GM19452 (cell line): ENCODE data around the gene ALDH8A1.

Experiments
- ATAC-seq: cut with Tn5 transposase; IDR thresholded peaks from one replicate; pipeline ENCODE4 v1.9.1; 2021; ENCODE audit not compliant: unreplicated experiment

ALDH8A1 gene

DNA sequence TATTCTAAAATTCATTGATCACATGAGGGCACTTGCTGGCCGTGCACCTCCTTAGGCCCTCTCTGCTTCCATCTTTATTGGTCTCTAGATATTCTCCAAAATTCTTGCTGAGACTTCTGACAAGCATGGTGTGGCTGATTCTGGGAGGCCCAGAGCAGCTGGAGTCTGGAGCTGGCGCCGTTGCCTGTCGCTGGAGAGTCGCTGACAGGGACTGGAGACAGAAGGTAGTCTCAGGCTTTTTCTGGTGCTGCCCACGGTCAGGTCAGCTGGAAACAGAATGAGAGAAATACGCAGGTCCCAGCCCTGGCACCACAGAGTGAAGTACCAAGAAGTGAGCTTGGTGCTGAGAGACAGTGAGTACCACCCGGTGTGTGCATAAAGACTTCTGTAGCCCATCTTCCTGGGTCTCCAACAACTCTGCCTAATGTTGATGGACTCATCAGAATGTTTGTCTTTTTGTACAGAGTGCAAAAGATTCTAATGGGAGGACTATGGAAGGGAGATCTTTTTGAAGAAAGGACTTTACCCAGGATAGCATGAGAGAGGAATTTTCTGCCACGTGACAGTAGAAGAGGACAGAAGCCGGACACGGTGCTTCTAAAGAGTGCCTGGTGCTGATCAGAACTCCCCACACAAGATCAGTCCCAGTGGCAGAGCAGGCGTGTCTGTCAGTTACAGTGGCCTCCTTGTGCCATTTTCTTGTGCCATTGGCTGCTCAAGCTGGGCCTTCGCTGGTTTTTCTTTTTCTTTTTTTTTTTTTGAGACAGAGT lies 1.8 kb upstream of the ALDH8A1 start:
- no peak for ATAC-seq

DNA sequence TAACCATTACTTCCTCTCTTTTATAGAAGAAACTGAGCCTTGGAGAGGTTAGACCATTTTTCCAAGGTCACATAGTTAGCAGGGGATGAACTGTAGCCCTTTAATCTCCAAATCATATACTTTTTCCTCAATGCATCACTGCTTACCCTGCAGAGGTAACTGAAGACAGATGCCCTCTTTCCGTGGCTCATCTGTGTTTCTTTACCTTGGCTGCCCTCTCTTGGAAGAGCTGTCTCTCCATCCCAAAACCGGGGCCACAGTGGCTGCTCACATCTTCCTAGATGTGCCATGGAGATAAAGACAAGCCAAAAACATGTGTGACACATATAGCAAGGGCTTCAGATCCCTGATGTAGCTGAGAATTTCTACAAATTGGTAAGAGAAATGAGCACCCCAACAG lies 581 bp upstream of the ALDH8A1 start:
- no peak for ATAC-seq

DNA sequence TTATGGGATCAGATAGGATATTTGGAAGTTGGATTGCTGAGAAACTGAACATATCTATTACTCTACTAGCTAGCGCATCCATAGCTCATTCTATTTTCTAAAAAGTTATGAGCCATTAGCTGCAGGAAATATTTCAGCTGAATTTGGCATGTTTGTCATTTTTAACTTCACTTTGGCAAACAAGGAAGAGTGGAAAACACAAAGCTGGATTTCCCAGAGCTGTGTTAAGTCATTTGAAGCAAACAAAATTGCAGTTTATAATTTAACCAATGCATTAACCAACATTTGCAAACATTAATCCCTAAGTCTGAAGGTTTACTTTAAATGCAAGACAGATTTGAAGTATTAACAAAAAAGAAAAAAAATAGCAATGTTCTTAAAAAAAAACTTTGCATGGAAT lies 1.2 kb downstream of the ALDH8A1 start:
- ATAC-seq, result no peak

DNA sequence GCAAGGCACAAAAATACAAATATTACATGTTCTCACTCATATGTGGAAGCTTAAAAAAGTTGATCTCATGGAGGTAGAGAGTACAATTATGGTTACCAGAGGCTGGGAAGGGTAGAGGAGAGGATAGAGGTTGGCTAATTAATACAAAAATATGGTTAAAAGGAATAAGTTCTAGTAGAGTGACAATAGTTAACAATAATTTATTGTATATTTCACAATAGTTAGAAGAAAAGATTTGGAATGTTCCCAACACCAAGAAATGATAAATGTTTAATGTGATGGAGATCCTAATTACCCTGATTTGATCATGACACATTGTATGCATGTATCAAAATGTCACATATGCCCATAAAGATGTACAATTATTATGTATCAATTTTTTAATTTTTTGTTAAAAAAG lies 1.8 kb downstream of the ALDH8A1 start:
- ATAC-seq, result no peak

DNA sequence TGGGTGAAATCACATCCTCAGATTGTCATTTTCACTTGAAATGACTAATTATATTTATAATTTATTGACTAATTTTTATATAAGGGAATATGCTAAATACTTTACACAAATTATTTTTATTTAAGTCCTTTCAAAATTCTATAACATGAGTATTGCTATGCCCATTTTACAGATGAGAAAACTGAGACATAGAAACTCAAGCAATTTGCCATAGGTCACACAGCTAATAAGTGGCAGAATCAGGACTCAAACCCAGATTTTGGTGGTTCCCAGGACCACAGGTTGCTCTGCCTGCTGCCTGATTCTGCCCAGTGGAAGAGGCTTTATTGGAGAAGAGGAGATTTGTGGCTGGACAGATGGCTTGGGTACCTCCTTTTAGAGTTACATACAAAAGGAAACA lies 4.9 kb downstream of the ALDH8A1 start:
- ATAC-seq, result no peak

DNA sequence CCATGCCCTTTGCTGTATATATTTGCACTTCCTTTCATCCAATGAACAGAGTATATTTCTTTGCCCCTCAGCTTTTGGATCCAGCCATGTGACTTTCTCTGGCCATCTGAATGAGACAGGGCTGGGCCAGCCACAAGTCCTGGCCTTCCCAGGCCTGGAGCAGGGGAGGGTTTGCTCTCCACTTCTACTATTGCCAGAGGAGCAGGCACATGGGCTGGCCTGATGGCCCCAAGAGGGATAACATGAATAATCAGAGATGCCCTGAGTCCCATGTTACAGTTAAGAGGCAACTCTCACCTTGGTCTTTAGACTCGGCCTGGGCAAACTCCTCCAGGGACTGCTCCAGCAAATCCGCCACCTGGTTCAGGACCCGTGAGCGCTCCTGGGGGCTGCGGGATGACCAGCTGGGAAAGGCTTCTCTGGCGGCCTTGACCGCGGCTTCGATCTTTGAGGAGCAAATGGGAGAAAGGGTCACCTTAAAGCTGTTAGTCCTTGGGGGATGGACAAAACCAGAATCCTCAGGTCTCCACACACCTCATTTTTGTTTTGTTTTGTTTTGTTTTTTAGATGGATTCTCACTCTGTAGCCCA lies 6.3 kb downstream of the ALDH8A1 start:
- no peak for ATAC-seq

DNA sequence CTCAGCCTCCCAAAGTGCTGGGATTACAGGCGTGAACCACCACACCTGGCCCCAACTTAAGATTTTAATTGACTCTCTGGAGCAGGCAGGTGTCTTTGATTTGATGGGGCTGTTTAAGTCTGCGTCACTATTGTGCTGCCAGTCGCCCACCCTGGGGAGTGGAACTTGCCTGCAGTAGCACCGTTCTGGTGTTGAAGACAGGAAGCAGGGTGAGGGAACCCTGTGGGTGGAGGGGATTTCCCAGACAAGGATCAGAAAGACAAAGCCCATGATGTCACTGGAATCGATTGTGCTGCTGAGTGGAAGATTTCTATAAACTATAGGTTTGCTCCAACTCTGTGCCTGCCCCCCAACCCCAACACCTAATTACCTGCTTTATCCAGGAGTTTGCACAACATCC lies 11.0 kb downstream of the ALDH8A1 start:
- no peak for ATAC-seq

DNA sequence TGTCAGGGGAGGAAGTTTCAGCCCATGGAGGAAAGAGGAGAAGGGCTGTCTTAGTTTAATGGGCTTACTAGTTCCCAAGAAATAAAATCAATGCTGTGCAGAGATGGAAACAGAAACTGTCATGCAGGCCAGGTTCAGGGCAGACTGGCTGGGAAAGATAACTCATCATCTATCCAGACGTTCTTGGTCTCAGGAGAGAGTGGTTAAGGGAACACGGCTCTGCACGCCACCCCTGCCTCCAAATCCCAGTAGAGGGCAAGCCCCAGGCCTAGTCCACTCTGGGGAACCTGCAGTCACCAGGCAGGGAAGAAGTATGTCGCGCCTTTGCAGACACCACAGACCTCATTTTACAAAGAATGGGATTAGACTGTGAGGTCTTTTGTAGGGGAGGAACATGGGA lies 12.5 kb downstream of the ALDH8A1 start:
- ATAC-seq, result no peak

DNA sequence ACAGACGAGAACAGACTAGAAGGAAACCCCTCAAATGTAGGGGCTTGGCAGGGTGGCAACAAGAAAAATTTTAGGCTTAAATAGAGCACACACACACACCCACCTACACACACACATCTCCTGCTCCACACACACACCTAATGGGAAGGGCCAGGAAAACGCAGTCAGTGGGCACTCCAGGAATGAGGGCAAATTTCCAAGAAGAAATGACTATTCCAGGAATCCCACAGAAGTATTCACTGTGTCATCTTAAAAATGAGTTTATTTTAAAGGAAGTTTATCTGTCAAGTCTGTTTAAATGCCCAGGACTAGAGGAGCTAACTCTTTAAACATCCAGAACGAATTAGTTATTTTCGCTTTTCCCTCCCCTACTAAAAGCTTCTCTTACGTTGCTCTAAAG lies 13.0 kb downstream of the ALDH8A1 start:
- ATAC-seq, result no peak

DNA sequence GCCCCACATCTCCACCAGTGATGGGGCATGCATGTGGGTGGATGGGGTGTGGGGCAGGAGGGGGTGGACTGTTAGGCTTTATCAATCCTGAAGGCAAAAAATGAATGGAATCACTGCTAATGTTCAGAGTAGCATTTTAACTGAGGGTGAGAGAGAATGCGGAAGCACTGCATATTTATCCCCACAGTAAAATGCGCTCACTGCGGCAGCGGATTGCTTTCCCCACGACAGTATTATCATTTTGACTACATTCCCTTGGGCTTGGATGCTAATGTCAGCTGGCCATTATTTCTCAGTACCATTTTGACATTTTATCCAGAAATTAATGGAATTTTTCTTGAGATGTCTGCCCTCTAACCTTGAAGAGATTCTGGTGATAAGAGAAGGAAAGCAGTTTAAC lies 13.4 kb downstream of the ALDH8A1 start:
- no peak for ATAC-seq

DNA sequence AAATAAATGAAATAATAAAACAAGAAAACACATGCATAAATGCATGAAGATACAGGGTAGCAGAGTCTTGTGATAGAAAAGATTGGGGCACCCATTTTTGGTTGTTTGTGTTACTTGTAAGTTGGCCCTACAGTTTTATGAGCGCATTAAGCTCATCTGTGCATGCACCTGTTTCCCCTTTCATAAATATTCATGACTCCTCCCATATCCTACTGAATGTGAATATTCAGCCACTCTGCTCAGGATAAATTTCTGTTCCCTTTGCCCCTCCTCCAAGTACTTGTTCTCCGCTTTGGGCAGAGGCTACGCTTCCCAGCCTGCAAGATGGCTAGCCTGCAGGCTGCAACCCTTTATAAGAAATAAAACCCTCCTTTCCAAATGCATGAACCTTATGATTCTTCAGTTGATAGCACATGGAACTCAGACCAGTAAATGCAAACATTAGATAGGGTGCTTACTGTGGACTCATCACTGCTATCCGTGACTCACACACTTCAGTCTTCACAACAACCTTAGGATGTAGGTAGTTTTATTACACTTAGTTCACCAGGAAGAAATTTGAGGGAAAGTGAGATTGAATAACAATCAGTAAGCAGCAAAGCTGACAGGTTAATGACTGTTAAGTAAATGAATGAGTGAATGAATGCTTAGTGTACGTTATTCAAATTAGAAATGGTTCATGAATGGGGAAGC lies 15.0 kb downstream of the ALDH8A1 start:
- no peak for ATAC-seq

DNA sequence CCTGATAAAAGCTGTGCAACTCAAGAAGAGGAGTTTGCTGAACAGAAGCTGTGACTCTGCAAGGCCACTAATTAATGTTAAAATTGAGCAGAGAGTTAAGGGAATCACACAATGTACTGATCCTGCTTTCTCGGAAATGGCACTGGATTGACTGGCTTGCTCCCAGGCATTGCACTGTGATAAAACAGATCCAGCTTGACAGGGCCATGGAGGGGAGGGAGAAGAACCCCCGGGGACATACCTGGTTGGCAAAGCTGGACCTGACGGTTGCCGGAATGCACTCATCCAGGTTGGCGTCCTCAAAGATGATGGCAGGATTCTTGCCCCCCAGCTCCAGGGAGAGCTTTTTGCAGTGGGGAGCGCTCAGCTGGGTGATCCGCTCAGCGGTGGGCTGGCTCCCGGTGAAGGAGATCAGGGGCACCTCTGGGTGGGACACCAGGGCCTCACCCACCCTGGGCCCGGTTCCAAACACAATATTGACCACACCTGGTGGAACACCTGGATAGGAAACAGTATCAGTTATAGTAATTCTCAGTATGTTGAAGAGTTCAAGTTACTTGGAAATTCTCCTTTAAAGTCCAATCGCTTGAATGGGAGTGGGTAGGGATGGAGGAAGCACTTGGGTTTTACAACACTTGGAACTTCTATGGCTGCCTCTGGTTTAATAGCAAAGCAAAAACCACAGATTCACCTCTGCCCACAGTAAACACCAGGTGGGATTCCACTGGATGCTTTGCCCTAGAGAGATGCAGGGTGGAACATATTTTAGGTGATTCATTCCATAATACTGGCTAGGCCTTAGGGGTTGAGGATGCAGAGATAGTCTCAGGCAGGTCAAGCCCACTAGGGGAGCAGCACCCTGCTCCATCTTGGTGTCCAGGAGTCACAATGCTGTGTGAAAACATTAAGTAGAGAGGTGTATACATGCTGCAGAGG lies 17.1 kb downstream of the ALDH8A1 start:
- no peak for ATAC-seq

DNA sequence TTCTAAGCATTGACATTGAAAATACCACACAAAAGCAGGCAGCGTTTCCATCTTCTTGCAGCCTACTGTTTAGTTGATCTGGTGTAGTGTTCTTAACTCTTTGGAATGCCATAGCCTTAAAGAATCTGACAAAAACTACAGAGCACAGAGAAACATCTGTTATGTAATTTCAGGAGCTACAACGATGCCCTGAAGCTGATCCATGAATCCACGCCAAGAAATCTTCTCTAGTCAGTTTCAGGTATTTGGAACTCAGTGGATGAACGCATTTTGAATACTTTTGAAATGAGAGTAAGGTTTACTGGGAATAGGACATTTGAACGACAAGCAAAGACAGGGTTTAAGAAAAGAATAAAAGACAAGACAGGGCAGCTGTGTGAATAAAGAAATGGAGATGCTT lies 17.8 kb downstream of the ALDH8A1 start:
- no peak for ATAC-seq

DNA sequence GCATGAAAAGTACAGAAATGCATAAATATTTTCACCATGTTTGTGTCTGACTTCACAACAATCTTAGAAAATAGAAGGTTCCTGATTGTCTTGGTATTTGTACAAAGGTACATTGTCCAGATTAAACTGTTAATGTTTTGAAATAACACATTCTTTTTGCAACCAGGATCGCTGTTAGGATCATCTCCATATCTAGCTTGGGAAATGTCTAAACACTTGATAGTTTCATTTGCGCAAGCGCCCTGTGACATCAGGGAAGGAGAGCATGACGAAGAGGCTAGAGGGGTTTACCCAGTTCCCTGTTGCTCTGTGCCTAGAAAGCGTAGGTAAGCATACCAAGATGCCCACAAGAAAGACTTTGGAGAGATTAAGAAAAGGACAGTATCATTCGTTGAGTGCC lies 19.4 kb downstream of the ALDH8A1 start:
- no peak for ATAC-seq

DNA sequence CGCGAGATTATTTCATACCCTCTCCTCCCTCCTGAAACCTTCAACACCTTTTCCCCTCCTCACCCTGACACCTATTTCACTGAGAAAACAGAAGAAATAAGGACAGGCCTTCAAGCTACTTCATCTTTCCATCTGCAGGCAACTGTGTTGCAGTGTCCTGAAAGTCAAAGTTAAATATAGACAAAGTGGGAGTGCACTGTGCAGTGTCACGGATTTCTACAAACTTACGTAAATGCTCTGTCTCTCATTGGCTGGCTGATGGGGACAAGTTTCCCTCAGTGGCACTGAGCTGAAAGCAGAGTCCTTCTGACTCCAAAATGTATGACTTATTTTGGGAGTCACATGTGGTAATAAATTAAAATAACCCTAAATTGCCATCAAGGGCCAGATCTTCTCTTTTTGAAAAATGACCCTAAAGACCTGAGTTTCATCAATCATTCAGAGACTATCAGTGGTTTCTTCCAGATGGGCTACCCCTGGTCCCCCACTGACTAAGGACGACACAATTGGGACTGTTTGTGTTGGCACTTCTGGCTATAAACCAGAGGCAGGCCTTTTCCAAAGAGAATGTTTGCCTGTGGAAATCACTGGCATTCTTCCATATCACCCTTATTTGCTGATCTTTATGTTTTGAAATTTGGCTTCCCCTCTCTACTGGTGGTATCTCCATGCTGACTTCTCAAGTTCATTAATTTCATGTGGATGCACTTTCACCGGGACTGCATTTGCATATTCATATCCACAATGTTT lies 21.6 kb downstream of the ALDH8A1 start:
- no peak for ATAC-seq

DNA sequence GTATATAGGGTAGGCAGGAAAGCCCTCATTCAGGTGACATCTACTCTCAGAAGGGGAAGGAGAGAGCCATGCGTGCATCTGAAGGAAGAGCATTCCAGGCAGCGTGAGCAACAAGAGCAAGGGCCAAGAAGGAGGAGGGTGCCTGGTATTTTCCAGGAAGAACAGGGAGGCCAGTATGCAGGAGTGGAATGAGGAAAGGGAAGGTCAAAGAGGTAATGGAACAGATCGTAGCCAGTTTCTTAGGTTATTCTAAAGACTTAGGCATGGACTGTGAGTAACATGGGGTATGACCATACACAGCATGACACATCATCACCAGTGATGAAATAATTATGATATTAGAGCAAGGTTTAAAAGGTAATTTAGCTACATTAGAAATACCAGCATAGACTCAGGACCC lies 24.1 kb downstream of the ALDH8A1 start:
- no peak for ATAC-seq

DNA sequence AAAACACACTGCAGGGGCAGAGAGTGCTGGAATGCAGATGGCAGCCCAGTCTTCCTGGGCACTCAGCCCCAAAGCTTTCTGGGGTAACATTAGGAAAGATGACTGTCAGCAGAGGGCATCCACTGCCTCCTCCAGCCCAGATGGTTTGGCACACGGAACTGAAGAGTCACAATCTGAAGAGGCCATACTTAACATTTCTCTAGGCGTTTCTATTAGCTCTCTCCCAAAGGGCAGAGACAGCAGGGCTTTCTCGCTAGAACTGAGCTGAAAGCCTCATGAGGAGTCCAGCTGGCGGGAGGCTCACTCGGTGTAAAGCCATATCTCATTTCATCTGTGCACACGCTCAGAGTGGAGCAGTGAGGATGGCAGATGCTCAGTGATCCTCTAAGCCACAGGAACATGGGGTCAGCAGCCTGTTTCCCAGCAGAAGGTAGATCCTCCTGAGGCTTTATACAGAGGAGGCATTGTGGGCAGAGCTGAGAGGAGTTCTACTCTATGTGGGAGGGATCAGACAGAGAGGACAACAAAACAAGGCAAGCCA lies 28.1 kb downstream of the ALDH8A1 start:
- no peak for ATAC-seq

DNA sequence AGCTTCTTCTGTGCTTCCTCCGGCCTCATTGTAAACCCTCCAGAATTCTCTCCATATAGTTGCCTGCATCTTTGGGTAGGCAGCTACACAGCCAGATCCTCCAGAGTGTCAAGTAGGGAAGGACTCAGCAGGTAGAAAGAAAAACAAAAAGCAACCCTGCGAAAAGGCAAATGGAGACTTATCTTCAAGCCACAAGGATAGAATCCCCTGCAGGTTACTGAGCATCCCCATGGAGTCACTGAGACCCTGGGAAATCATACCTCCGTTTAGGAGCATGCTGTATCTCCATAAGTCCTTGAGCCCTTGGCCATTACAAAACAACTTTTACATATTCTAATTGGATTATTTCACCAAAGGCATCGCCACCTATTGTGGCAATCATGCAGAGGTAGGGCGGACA lies 28.6 kb downstream of the ALDH8A1 start:
- ATAC-seq, result no peak

DNA sequence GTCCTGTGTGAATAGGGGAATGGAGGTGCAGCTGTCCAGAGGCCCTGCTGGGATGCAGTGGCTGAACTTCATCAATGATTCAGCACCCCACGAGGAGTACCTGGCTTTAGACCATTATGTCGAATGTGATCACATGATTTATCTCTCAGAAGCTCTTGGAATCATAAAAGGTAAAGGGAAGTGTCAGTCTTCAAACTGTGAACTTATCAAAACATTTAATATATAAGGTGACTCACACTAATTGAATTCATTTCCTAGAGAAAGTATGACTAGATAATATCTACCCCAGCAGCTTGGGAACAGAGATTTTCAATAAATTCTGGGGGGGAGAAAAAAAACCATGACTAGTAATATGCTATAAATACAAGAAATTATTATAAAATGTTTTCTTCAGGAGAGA lies 29.5 kb downstream of the ALDH8A1 start:
- no peak for ATAC-seq

DNA sequence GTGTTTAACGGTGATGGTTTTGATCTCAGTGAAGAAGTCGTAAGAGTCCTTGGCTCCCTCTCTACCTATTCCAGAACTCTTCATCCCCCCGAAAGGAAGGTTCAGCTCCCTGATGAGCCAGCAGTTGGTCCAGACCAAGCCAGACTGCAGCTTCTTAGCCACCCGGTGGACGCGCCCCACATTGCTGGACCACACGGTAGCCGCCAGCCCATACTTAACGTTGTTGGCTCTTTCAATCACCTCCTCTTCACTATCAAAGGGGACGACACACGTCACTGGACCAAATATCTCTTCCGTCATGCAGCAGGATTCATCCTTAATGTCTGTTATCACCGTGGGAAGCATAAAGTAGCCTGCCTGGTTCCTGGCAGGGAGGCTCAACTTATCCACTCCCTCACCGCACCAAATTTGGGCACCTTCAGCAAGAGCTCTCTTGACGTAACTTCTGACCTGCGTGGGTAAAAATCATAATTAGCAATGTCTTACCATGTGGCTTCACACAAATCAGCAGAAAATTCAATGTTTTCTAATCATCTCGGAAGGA lies 31.4 kb downstream of the ALDH8A1 start:
- ATAC-seq, result no peak
